CD14-positive monocyte (primary cell): Measurements from ENCODE around the gene PCDHA6. TPM values are rescaled to one million over a fixed set of nuclear protein-coding genes. Genes with fewer than 3 reads are reported as not detected.
A peak's percentile ranks its signal among the peaks of the same experiment; 100 is the strongest.
"Not testable (repeated sequence)": the region's sequence is repeated elsewhere in the genome, so short reads cannot be mapped to it uniquely, and the experiment has no call there.

Experiments used
- DNase-seq, 3 donors: peaks; one replicate each; pipeline ENCODE4 v3.0.0-alpha.2; 2011 to 2022
- H2AFZ ChIP-seq: 2 replicates; pipeline ENCODE4 v1.6.0; 2012; ENCODE audit warnings: mild to moderate bottlenecking, low read depth, low read length, inconsistent platforms; ENCODE audit not compliant: insufficient read depth, poor library complexity, severe bottlenecking
- H3K27ac ChIP-seq, 2 donors: 1 replicate in 1 of 2; 2 replicates in 1 of 2; pipeline ENCODE4 v1.5.1; 2012 to 2013; ENCODE audit warnings: low read length in 2 of 2, control low read depth in 1 of 2, inconsistent platforms in 1 of 2, low read depth in 1 of 2, mild to moderate bottlenecking in 1 of 2
- H3K27me3 ChIP-seq, 2 donors: one replicate each; pipeline versions ENCODE4 v1.6.0 to v1.6.1; 2011 to 2013; ENCODE audit warnings: low read length in 2 of 2; ENCODE audit not compliant: control insufficient read depth in 2 of 2, insufficient read depth in 2 of 2
- H3K36me3 ChIP-seq, 2 donors: replicated peaks in 1 of 2; 1 replicate in 1 of 2; 2 replicates in 1 of 2; pipeline versions ENCODE4 v1.5.1 to v1.6.1; 2012 to 2013; ENCODE audit warnings: low read length in 2 of 2, control low read depth in 1 of 2, inconsistent platforms in 1 of 2, mild to moderate bottlenecking in 1 of 2; ENCODE audit not compliant: insufficient read depth in 2 of 2, control insufficient read depth in 1 of 2
- H3K4me1 ChIP-seq, 2 donors: 1 replicate in 1 of 2; 2 replicates in 1 of 2; pipeline versions ENCODE4 v1.5.1 to v1.6.1; 2012 to 2013; ENCODE audit warnings: low read length in 2 of 2, control low read depth in 1 of 2, inconsistent platforms in 1 of 2, mild to moderate bottlenecking in 1 of 2, moderate library complexity in 1 of 2; ENCODE audit not compliant: insufficient read depth in 2 of 2, control insufficient read depth in 1 of 2
- H3K4me2 ChIP-seq: replicated peaks from 2 replicates; pipeline ENCODE3; 2012; ENCODE audit warnings: low read length, moderate library complexity, mild to moderate bottlenecking; ENCODE audit not compliant: poor library complexity, severe bottlenecking; ENCODE audit errors: extremely low read depth
- H3K4me3 ChIP-seq, 3 experiments: fragments of 200-600 bp in 1 of 3; sonication (generic) in 1 of 3; replicated peaks in 1 of 3; 1 replicate in 2 of 3; 2 replicates in 1 of 3; pipeline ENCODE4 v1.5.1; 2011 to 2013; ENCODE audit warnings: low read length in 3 of 3, mild to moderate bottlenecking in 3 of 3, control low read depth in 2 of 3, low read depth in 2 of 3, inconsistent platforms in 1 of 3, moderate library complexity in 1 of 3
- H3K79me2 ChIP-seq: 2 replicates; pipeline ENCODE4 v1.6.0; 2012; ENCODE audit warnings: mild to moderate bottlenecking, control low read depth, inconsistent platforms, low read length, moderate library complexity; ENCODE audit not compliant: insufficient read depth
- H3K9ac ChIP-seq: 2 replicates; pipeline ENCODE4 v1.6.0; 2017; ENCODE audit warnings: low read length, mild to moderate bottlenecking; ENCODE audit not compliant: insufficient read depth, poor library complexity, severe bottlenecking
- H3K9me3 ChIP-seq, 2 donors: replicated peaks in 1 of 2; 1 replicate in 1 of 2; 2 replicates in 1 of 2; pipeline versions ENCODE4 v1.5.1 to v1.6.1; 2012 to 2013; ENCODE audit warnings: low read length in 2 of 2, control low read depth in 1 of 2; ENCODE audit not compliant: control insufficient read depth in 1 of 2, insufficient read depth in 1 of 2
- H4K20me1 ChIP-seq: 2 replicates; pipeline ENCODE4 v1.6.0; 2012; ENCODE audit warnings: mild to moderate bottlenecking, low read length, control low read depth, moderate library complexity; ENCODE audit not compliant: insufficient read depth
- H3K27ac Mint-ChIP-seq, 7 donors: one replicate each; pipeline ENCODE4 v1.8.0; 2020; ENCODE audit warnings: mild to moderate bottlenecking in 7 of 7, mixed read lengths in 7 of 7, moderate library complexity in 6 of 7, inconsistent platforms in 2 of 7
- H3K27me3 Mint-ChIP-seq, 3 donors: one replicate each; pipeline ENCODE4 v1.8.0; 2021 to 2022; ENCODE audit warnings: low read depth in 3 of 3, mild to moderate bottlenecking in 3 of 3, mixed read lengths in 3 of 3, moderate library complexity in 3 of 3, inconsistent platforms in 1 of 3
- H3K36me3 Mint-ChIP-seq, 2 donors: one replicate each; pipeline ENCODE4 v1.8.0; 2020; ENCODE audit warnings: mixed read lengths in 2 of 2, inconsistent platforms in 1 of 2, mild to moderate bottlenecking in 1 of 2
- H3K4me1 Mint-ChIP-seq: one replicate; pipeline ENCODE4 v1.8.0; 2020; ENCODE audit warnings: mild to moderate bottlenecking, mixed read lengths
- H3K4me3 Mint-ChIP-seq, 2 donors: one replicate each; pipeline ENCODE4 v1.8.0; 2020; ENCODE audit warnings: mild to moderate bottlenecking in 2 of 2, mixed read lengths in 2 of 2, moderate library complexity in 1 of 2
- H3K9me3 Mint-ChIP-seq, 7 donors: one replicate each; pipeline ENCODE4 v1.8.0; 2020 to 2022; ENCODE audit warnings: mixed read lengths in 7 of 7, mild to moderate bottlenecking in 6 of 7, moderate library complexity in 6 of 7, inconsistent platforms in 2 of 7
- WGBS: methylation state at CpG from one replicate; pipeline ENCODE4 v1.1.5; 2013; ENCODE audit warnings: missing lambda C conversion rate; ENCODE audit not compliant: insufficient coverage; 5-methylcytosine and 5-hydroxymethylcytosine counted together
- intact Hi-C, 2 donors: fragments of 100-400 bp; cut with micrococcal nuclease; formaldehyde crosslinking; loops; one replicate each; pipeline versions ENCODE4 v1.15.0 to v1.15.1; 2023
- polyA plus RNA-seq, 3 donors: library from polyadenylated mRNA; depleted of rRNA in 1 of 3; unstranded in 2 of 3; stranded (reverse) in 1 of 3; fragments of 300-500 nt in 2 of 3; fragments of >200 nt in 1 of 3; fragmentation: Illumina TruSeq in 2 of 3; gene quantifications; 1 replicate in 2 of 3; 2 replicates in 1 of 3; pipeline ENCODE4 v1.2.3, GENCODE V29; 2012 to 2021
- TF ChIP-seq, protein P1 (sequence below): fragments of 200-600 bp; IDR thresholded peaks from one replicate; pipeline ENCODE4 v1.8.0; 2022; ENCODE audit warnings: antibody characterized with exemption, mild to moderate bottlenecking

The PCDHA6 gene
- polyA plus RNA-seq, 3 donors: not detected

DNA sequence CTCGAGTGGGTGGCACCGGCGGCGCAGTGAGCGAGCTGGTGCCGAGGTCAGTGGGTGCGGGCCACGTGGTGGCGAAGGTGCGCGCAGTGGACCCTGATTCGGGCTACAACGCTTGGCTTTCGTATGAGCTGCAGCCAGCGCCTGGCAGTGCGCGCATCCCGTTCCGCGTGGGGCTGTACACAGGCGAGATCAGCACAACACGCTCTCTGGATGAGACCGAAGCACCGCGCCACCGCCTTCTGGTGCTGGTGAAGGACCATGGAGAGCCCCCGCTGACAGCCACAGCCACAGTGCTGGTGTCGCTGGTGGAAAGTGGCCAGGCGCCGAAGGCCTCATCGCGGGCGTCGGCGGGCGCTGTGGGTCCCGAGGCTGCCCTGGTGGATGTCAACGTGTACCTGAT, 4.3 kb upstream of the PCDHA6 start:
- no peaks in the 10 kb centered on the region for H3K4me1 ChIP-seq
- intact Hi-C loops: loop anchor here in 1 of 2 donors (10.0 kb wide), 1 partner anchor 51 kb away; the partner anchor contains the start of gene PCDHA12
- H4K20me1 ChIP-seq: no peaks in the 10 kb centered on the region
- no peaks in the 10 kb centered on the region for H3K79me2 ChIP-seq
- no peak overlapping the region for H3K27ac ChIP-seq
- peaks cover 0 to 17% of the 10 kb centered on the region in 2 donors for H3K27me3 ChIP-seq
- no peak overlapping the region for H3K4me2 ChIP-seq
- 54% methylated on average over 38 of the region's 38 CpGs for WGBS
- no peak for DNase-seq
- no peak overlapping the region for H3K9ac ChIP-seq
- no peak overlapping the region for H3K4me3 ChIP-seq
- H3K9me3 Mint-ChIP-seq: peaks cover 30 to 52% (median 45%) of the 10 kb centered on the region in 7 donors
- no peak overlapping the region for H2AFZ ChIP-seq
- no peak overlapping the region for H3K4me3 Mint-ChIP-seq
- H3K27ac Mint-ChIP-seq: no peak overlapping the region
- no peaks in the 10 kb centered on the region for H3K4me1 Mint-ChIP-seq
- H3K27me3 Mint-ChIP-seq: peaks cover 16 to 26% (median 20%) of the 10 kb centered on the region in 3 donors
- TF ChIP-seq, protein P1, sequence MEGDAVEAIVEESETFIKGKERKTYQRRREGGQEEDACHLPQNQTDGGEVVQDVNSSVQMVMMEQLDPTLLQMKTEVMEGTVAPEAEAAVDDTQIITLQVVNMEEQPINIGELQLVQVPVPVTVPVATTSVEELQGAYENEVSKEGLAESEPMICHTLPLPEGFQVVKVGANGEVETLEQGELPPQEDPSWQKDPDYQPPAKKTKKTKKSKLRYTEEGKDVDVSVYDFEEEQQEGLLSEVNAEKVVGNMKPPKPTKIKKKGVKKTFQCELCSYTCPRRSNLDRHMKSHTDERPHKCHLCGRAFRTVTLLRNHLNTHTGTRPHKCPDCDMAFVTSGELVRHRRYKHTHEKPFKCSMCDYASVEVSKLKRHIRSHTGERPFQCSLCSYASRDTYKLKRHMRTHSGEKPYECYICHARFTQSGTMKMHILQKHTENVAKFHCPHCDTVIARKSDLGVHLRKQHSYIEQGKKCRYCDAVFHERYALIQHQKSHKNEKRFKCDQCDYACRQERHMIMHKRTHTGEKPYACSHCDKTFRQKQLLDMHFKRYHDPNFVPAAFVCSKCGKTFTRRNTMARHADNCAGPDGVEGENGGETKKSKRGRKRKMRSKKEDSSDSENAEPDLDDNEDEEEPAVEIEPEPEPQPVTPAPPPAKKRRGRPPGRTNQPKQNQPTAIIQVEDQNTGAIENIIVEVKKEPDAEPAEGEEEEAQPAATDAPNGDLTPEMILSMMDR: no peak
- peaks cover 36 to 51% of the 10 kb centered on the region in 2 donors for H3K9me3 ChIP-seq
- H3K36me3 ChIP-seq: no peaks in the 10 kb centered on the region
- H3K36me3 Mint-ChIP-seq: peaks cover 0 to 4% of the 10 kb centered on the region in 2 donors

DNA sequence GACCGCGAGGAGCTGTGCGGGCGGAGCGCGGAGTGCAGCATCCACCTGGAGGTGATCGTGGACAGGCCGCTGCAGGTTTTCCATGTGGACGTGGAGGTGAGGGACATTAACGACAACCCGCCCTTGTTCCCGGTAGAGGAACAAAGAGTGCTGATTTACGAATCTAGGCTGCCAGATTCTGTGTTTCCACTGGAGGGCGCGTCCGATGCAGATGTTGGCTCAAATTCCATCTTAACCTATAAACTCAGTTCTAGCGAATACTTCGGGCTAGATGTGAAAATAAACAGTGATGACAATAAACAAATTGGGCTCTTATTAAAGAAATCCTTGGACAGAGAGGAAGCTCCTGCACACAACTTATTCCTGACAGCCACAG, 590 bp downstream of the PCDHA6 start:
- no peaks in the 10 kb centered on the region for H3K36me3 ChIP-seq
- TF ChIP-seq, protein P1: no peak
- intact Hi-C loops: loop anchor here in 1 of 2 donors (10.0 kb wide), 1 partner anchor 46 kb away; the partner anchor contains the start of gene PCDHA12
- no peak overlapping the region for H3K4me2 ChIP-seq
- 45% methylated on average over 6 of the region's 18 CpGs for WGBS
- no peaks in the 10 kb centered on the region for H3K79me2 ChIP-seq
- H3K27ac ChIP-seq: no peak overlapping the region
- no peaks in the 10 kb centered on the region for H3K4me1 Mint-ChIP-seq
- H4K20me1 ChIP-seq: no peaks in the 10 kb centered on the region
- DNase-seq: no peak
- H3K27me3 Mint-ChIP-seq: peaks cover 22 to 46% (median 22%) of the 10 kb centered on the region in 3 donors
- peaks cover 0 to 24% of the 10 kb centered on the region in 2 donors for H3K27me3 ChIP-seq
- H3K4me3 Mint-ChIP-seq: peak overlapping the region in 1 of 2 donors; percentile 66
- H3K27ac Mint-ChIP-seq: no peak overlapping the region
- H3K4me3 ChIP-seq: no peak overlapping the region
- H3K9ac ChIP-seq: no peak overlapping the region
- peaks cover 32 to 55% (median 48%) of the 10 kb centered on the region in 7 donors for H3K9me3 Mint-ChIP-seq
- peaks cover 0 to 2% of the 10 kb centered on the region in 2 donors for H3K36me3 Mint-ChIP-seq
- peaks cover 35 to 67% of the 10 kb centered on the region in 2 donors for H3K9me3 ChIP-seq
- no peak overlapping the region for H2AFZ ChIP-seq
- H3K4me1 ChIP-seq: no peaks in the 10 kb centered on the region

DNA sequence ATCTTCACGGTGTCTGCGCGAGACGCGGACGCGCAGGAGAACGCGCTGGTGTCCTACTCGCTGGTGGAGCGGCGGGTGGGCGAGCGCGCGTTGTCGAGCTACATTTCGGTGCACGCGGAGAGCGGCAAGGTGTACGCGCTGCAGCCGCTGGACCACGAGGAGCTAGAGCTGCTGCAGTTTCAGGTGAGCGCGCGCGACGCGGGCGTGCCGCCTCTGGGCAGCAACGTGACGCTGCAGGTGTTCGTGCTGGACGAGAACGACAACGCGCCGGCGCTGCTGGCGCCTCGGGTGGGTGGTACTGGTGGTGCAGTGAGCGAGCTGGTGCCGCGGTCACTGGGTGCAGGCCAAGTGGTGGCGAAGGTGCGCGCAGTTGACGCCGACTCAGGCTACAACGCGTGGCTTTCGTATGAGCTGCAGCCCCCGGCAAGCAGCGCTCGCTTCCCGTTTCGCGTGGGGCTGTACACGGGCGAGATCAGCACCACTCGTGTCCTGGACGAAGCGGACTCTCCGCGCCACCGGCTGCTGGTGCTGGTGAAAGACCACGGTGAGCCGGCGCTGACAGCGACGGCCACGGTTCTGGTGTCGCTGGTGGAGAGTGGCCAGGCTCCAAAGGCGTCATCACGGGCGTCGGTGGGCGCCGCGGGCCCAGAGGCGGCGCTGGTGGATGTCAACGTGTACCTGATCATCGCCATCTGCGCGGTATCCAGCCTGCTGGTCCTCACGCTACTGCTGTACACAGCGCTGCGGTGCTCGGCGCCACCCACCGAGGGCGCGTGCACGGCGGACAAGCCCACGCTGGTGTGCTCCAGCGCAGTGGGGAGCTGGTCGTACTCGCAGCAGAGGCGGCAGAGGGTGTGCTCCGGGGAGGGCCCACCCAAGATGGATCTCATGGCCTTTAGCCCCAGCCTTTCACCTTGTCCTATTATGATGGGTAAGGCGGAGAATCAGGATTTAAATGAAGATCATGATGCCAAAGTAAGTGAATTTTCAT, 2.0 kb downstream of the PCDHA6 start:
- peaks cover 32 to 61% (median 50%) of the 10 kb centered on the region in 7 donors for H3K9me3 Mint-ChIP-seq
- 50% methylated on average over 90 of the region's 106 CpGs for WGBS
- intact Hi-C loops: loop anchor here in 1 of 2 donors (10.0 kb wide), 1 partner anchor 45 kb away; the partner anchor contains the start of gene PCDHA12

More for the DNA sequence above, 2.0 kb downstream of the PCDHA6 start:
- H3K9ac ChIP-seq, H3K36me3 Mint-ChIP-seq, H3K36me3 ChIP-seq, H4K20me1 ChIP-seq, DNase-seq, H2AFZ ChIP-seq, H3K79me2 ChIP-seq, H3K4me3 ChIP-seq, H3K27ac Mint-ChIP-seq, H3K4me3 Mint-ChIP-seq, H3K4me1 ChIP-seq, H3K4me2 ChIP-seq, H3K4me1 Mint-ChIP-seq, H3K27ac ChIP-seq: not testable (repeated sequence)
- peaks cover 32 to 69% of the 10 kb centered on the region in 2 donors for H3K9me3 ChIP-seq
- peaks cover 25 to 51% (median 25%) of the 10 kb centered on the region in 3 donors for H3K27me3 Mint-ChIP-seq
- peaks cover 0 to 29% of the 10 kb centered on the region in 2 donors for H3K27me3 ChIP-seq
